CD4-positive, CD25-positive, alpha-beta regulatory T cell (primary cell): Measurements from ENCODE around the gene TMEM61. TPM values are rescaled to one million over a fixed set of nuclear protein-coding genes. Genes with fewer than 3 reads are reported as not detected.
"Not testable (repeated sequence)": the region's sequence is repeated elsewhere in the genome, so short reads cannot be mapped to it uniquely, and the experiment has no call there.

Experiments
- ATAC-seq, 2 donors: fragments of 150-1000 bp; cut with Tn5 transposase; one replicate each; pipeline ENCODE4 v1.10.0; 2021; ENCODE audit warnings: low read depth in 2 of 2, moderate number of reproducible peaks in 2 of 2, moderate library complexity in 1 of 2
- DNase-seq, 3 donors: peaks; one replicate each; pipeline versions ENCODE4 v3.0.0 to v3.0.0-alpha.2; 2012 to 2022; ENCODE audit warnings: mixed read lengths in 1 of 3
- H3K27ac ChIP-seq: one replicate; pipeline ENCODE4 v1.7.0; 2013; ENCODE audit warnings: mild to moderate bottlenecking, low read length; ENCODE audit not compliant: insufficient read depth, poor library complexity, severe bottlenecking
- H3K27me3 ChIP-seq: one replicate; pipeline ENCODE4 v1.7.0; 2013; ENCODE audit warnings: low read length; ENCODE audit not compliant: control insufficient read depth, insufficient read depth
- H3K36me3 ChIP-seq: one replicate; pipeline ENCODE4 v1.7.0; 2013; ENCODE audit warnings: mild to moderate bottlenecking, low read length, moderate library complexity; ENCODE audit not compliant: control insufficient read depth, insufficient read depth
- H3K4me1 ChIP-seq: 2 replicates; pipeline ENCODE4 v1.7.0; 2013; ENCODE audit warnings: mild to moderate bottlenecking, low read length; ENCODE audit not compliant: insufficient read depth, control insufficient read depth, poor library complexity, severe bottlenecking
- H3K4me3 ChIP-seq: one replicate; pipeline ENCODE4 v1.7.0; 2013; ENCODE audit warnings: low read depth, mild to moderate bottlenecking, low read length, moderate library complexity
- H3K9me3 ChIP-seq, 2 experiments: 1 replicate in 1 of 2; 2 replicates in 1 of 2; pipeline ENCODE4 v1.7.0; 2013; ENCODE audit warnings: low read length in 2 of 2, mild to moderate bottlenecking in 1 of 2, moderate library complexity in 1 of 2; ENCODE audit not compliant: control insufficient read depth in 2 of 2
- H3K27ac Mint-ChIP-seq, 3 donors: one replicate each; pipeline ENCODE4 v1.8.0; 2020 to 2022; ENCODE audit warnings: mild to moderate bottlenecking in 3 of 3, mixed read lengths in 3 of 3, moderate library complexity in 2 of 3
- H3K27me3 Mint-ChIP-seq: one replicate; pipeline ENCODE4 v1.8.0; 2022; ENCODE audit warnings: mild to moderate bottlenecking, mixed read lengths
- H3K36me3 Mint-ChIP-seq: one replicate; pipeline ENCODE4 v1.8.0; 2020; ENCODE audit warnings: mixed read lengths
- H3K4me1 Mint-ChIP-seq, 4 donors: one replicate each; pipeline ENCODE4 v1.8.0; 2020 to 2022; ENCODE audit warnings: mixed read lengths in 4 of 4, mild to moderate bottlenecking in 1 of 4
- H3K4me3 Mint-ChIP-seq, 4 donors: one replicate each; pipeline ENCODE4 v1.8.0; 2020 to 2022; ENCODE audit warnings: mild to moderate bottlenecking in 4 of 4, mixed read lengths in 4 of 4, moderate library complexity in 3 of 4
- H3K9me3 Mint-ChIP-seq, 7 donors: one replicate each; pipeline ENCODE4 v1.8.0; 2020 to 2022; ENCODE audit warnings: mixed read lengths in 7 of 7, mild to moderate bottlenecking in 3 of 7, moderate library complexity in 2 of 7
- polyA plus RNA-seq, 4 donors: library from polyadenylated mRNA; unstranded; fragments of 300-500 nt; fragmentation: Illumina TruSeq; gene quantifications; one replicate each; pipeline ENCODE4 v1.2.3, GENCODE V29; 2021
- total RNA-seq: library from RNA; stranded (reverse); gene quantifications from one replicate; pipeline ENCODE4 v1.2.3, GENCODE V29; 2022

The TMEM61 gene
- total RNA-seq = not detected
- not detected for polyA plus RNA-seq

DNA sequence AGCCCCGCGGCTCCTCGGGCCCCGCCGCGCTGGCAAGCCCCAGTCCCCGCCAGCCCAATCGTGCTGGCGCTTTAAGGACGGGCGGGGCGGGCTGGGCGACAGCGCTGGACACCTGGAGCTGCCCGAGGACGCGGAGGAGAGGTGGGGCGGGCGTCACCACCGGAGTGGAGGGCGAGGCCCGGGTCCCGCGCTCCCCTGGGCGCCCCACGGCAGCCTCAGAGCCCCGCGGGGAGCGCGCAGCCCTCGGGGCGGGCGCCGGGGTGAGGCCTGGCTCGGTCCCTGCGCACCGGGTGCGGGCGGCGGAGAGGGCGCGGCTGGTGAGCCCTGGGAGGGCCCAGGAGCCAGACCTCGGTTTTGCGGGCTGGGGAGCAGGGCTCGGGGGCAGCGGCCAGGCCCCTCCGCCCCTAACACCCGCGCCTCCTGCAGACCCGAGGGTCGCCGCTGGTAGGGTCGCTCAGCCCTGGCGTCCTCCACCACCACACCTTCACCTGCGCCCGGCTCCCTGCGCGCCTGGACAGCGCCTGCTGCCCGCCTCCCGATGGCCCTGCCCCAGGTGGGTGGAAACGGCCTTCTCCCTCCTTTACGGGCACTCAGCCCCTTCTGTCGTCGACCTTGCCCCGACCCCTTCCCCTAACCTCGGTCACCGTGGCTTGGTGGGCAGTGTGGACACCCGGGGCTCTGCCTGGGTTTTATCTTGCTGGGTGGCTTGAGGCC, at the start of gene TMEM61:
TMEM61 (plus strand) TSS at position 101 of the 714 bp plus-strand sequence; CDS start at position 539, 438 bp downstream.
- Histone ChIP-seq H3K4me1 (no peaks in the 10 kb centered on the region), H3K36me3 (no peaks in the 10 kb centered on the region), H3K4me3 (no peak within 1 kb of the TSS), H3K9me3 (no peaks in the 10 kb centered on the region), H3K27ac (no peak within 1 kb of the TSS), H3K27me3 (peaks cover 7% of the 10 kb centered on the region)
- H3K27ac Mint-ChIP-seq = no peak within 1 kb of the TSS
- H3K4me1 Mint-ChIP-seq = peaks cover 0 to 5% (median 0%) of the 10 kb centered on the region in 4 donors
- no peaks in the 10 kb centered on the region for H3K9me3 Mint-ChIP-seq
- H3K36me3 Mint-ChIP-seq = no peaks in the 10 kb centered on the region
- peaks cover 48% of the 10 kb centered on the region for H3K27me3 Mint-ChIP-seq
- no peak for DNase-seq
- ATAC-seq = peak in 1 of 2 donors; percentile 11
- no peak within 1 kb of the TSS for H3K4me3 Mint-ChIP-seq

DNA sequence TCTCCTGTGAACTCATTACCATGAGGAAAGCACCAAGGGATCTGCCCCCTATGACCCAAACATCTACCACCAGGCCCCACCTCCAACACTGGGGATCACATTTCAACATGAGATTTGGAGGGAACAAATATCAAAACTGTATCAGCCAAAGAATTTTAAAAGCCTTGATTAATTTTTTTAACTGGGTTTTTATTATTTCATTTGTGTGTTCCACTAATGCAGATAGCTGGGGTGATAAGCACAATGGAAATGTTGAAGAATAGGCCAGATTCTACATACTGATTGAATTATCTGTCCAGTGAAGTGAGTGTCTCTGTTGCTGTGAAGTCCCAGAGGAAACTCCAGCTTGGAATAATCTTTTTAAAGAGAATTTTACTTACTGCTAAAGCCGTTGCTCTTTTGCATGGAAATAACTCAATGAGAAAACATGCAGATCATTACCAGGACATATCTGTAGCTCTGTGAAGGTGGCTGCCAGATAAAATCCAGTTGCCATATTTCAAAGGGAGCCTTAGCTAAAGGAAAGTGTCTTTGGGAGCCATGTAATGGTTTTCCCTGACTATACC, 49.1 kb upstream of the TMEM61 start:
- peaks cover 0 to 6% (median 0%) of the 10 kb centered on the region in 7 donors for H3K9me3 Mint-ChIP-seq
- no peak overlapping the region for H3K4me3 Mint-ChIP-seq
- H3K27ac Mint-ChIP-seq = no peak overlapping the region
- H3K27ac ChIP-seq = no peak overlapping the region
- H3K36me3 Mint-ChIP-seq = no peaks in the 10 kb centered on the region
- peaks cover 34% of the 10 kb centered on the region for H3K27me3 Mint-ChIP-seq
- peaks cover 3% of the 10 kb centered on the region for H3K27me3 ChIP-seq
- no peak for ATAC-seq
- DNase-seq = no peak
- H3K9me3 ChIP-seq = no peaks in the 10 kb centered on the region
- H3K4me1 Mint-ChIP-seq = no peaks in the 10 kb centered on the region
- H3K4me3 ChIP-seq = no peak overlapping the region
- H3K4me1 ChIP-seq = no peaks in the 10 kb centered on the region
- H3K36me3 ChIP-seq = no peaks in the 10 kb centered on the region

DNA sequence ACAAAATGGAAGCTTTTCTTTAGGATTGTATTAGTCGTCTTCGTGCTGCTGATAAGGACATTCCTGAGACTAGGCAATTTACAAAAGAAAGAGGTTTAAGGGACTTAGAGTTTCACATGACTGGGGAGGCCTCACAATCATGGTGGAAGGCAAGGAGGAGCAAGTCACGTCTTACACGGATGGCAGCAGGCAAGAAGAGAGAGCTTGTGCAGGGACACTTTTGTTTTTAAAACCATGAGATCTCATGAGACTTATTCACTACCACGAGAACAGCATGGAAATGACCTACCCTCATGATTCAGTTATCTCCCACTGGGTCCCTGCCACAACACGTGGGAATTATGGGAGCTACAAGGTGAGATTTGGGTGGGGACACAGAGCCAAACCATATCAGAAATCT, 46.3 kb upstream of the TMEM61 start:
- H3K27ac ChIP-seq, H3K4me3 Mint-ChIP-seq, H3K9me3 Mint-ChIP-seq, H3K4me1 Mint-ChIP-seq, H3K27me3 ChIP-seq, H3K36me3 ChIP-seq, DNase-seq, H3K4me3 ChIP-seq, H3K36me3 Mint-ChIP-seq, H3K27ac Mint-ChIP-seq, H3K4me1 ChIP-seq, H3K9me3 ChIP-seq, ATAC-seq: not testable (repeated sequence)
- H3K27me3 Mint-ChIP-seq = peaks cover 42% of the 10 kb centered on the region

DNA sequence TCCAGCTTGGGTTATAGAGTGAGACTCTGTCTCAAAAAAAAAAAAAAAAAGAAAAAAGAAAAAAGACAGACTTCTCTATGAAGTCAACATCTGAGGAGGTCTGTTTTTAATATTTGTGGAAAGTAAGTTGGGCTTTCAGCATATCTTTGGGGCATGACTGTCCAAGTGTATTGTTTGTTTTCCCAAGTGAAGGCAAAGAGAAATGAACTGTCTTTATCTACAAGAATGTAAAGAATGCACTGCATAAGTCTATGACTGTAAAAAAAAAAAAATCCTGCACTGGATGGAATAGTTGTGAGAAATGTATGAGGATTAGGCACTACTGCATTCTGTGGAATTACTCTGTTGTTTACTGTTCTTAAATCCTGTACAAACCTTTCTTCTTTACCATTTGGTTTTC, 45.6 kb upstream of the TMEM61 start:
- Histone ChIP-seq H3K27ac (no peak overlapping the region), H3K36me3 (no peaks in the 10 kb centered on the region), H3K27me3 (peaks cover 11% of the 10 kb centered on the region), H3K4me3 (no peak overlapping the region), H3K9me3 (no peaks in the 10 kb centered on the region), H3K4me1 (no peaks in the 10 kb centered on the region)
- Mint-ChIP-seq H3K9me3 (peaks cover 0 to 4% (median 0%) of the 10 kb centered on the region in 7 donors), H3K36me3 (no peaks in the 10 kb centered on the region), H3K4me3 (no peak overlapping the region), H3K27me3 (peaks cover 42% of the 10 kb centered on the region), H3K4me1 (peaks cover 0 to 9% (median 3%) of the 10 kb centered on the region in 4 donors), H3K27ac (no peak overlapping the region)
- DNase-seq (no peak), ATAC-seq (no peak)

DNA sequence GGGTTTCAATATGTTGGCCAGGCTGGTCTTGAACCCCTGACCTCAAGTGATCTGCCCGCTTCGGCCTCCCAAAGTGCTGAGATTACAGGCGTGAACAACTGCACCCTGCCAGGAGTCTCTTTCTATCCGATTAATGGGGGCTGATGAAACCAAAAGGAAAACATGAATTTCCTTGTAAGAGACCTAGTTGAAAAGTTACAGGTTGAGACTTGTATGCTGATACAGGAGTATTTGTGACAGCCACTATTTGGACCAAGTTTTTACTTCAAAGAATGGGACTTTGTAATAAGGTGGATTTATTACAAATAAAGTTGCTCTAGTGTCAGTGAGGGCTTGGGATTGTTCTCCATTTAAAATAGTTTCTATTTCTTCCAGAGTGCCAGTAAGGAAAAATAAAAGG, 43.6 kb upstream of the TMEM61 start:
- peaks cover 0 to 4% (median 0%) of the 10 kb centered on the region in 7 donors for H3K9me3 Mint-ChIP-seq
- no peak overlapping the region for H3K27ac Mint-ChIP-seq

DNA sequence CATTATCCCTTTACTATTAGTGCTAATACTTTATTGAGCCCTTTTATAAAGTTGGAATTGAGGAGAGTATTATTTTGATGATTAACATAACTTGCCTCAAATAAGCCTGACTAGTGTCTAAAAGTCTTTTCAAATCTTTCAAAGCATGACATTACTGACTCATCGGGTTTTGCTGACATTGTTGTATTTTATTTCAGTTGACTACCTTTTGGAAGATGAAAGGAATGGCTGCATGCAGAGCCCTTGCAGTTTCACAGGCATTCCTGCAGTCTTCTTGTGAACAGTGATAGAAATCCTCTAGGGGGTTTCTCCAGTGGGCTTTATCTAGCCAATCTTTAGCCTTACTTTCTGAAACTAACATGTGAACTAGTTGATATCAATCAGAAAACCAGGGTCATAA, 43.0 kb upstream of the TMEM61 start:
- H3K27me3 ChIP-seq = peaks cover 15% of the 10 kb centered on the region
- DNase-seq = no peak
- peaks cover 0 to 4% (median 0%) of the 10 kb centered on the region in 7 donors for H3K9me3 Mint-ChIP-seq

More for the DNA sequence above, 43.6 kb upstream of the TMEM61 start:
- no peaks in the 10 kb centered on the region for H3K4me1 ChIP-seq
- DNase-seq = no peak
- H3K27me3 Mint-ChIP-seq = peaks cover 48% of the 10 kb centered on the region
- H3K27me3 ChIP-seq = peaks cover 15% of the 10 kb centered on the region
- no peaks in the 10 kb centered on the region for H3K36me3 ChIP-seq
- H3K4me1 Mint-ChIP-seq = peaks cover 0 to 9% (median 3%) of the 10 kb centered on the region in 4 donors
- no peak overlapping the region for H3K27ac ChIP-seq
- H3K4me3 ChIP-seq = no peak overlapping the region
- no peak for ATAC-seq
- H3K9me3 ChIP-seq = no peaks in the 10 kb centered on the region
- no peak overlapping the region for H3K4me3 Mint-ChIP-seq
- H3K36me3 Mint-ChIP-seq = no peaks in the 10 kb centered on the region

DNA sequence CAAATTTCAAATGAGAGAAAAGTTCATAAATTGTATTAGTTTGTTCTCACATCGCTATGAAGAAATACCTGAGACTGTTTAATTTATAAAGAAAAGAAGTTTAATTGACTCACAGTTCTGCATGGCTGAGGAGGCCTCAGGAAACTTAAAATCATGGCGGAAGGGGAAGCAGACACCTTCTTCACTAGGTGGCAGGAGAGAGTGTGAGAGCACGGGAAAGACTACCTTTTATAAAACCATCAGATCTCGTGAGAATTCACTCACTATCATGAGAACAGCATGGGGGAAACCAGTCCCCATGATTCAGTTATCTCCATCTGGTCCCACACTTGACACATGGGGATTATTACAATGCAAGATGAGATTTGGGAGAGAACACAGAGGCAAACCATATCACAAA, 41.5 kb upstream of the TMEM61 start:
- not testable (repeated sequence) for H3K4me1 Mint-ChIP-seq, H3K36me3 Mint-ChIP-seq, H3K4me3 ChIP-seq, H3K4me3 Mint-ChIP-seq, H3K4me1 ChIP-seq, H3K27ac Mint-ChIP-seq, ATAC-seq, H3K9me3 Mint-ChIP-seq, H3K9me3 ChIP-seq, H3K27ac ChIP-seq, H3K36me3 ChIP-seq
- H3K27me3 Mint-ChIP-seq = peaks cover 40% of the 10 kb centered on the region
- peak in 1 of 3 donors; percentile 4 for DNase-seq
- H3K27me3 ChIP-seq = peaks cover 15% of the 10 kb centered on the region

More for the DNA sequence above, 43.0 kb upstream of the TMEM61 start:
- H3K4me1 ChIP-seq = no peaks in the 10 kb centered on the region
- Mint-ChIP-seq H3K27me3 (peaks cover 48% of the 10 kb centered on the region), H3K4me1 (peaks cover 0 to 9% (median 3%) of the 10 kb centered on the region in 4 donors), H3K36me3 (no peaks in the 10 kb centered on the region), H3K27ac (no peak overlapping the region), H3K4me3 (no peak overlapping the region)
- H3K4me3 ChIP-seq = no peak overlapping the region
- ATAC-seq = no peak
- H3K36me3 ChIP-seq = no peaks in the 10 kb centered on the region
- H3K27ac ChIP-seq = no peak overlapping the region
- H3K9me3 ChIP-seq = no peaks in the 10 kb centered on the region

DNA sequence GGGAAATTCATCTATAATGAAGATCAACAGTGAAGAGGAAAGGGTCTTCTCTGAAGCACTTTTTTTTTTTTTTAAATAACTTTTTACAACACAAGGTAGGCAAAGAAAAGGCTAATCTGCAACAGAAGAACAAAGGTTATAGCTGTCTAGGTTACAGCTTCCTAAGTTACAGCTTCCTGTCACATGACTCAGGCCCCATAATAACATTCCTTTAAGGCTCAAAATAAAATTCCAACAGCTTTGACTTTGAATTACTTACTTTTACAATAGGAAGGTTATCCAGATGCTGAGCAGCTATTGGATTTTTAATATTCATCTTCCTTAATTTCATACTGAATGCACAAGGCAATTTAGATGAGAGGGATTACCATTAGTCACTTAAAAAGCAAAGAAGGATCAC, 40.4 kb upstream of the TMEM61 start:
- H3K4me1 Mint-ChIP-seq = peaks cover 0 to 12% (median 6%) of the 10 kb centered on the region in 4 donors
- H3K9me3 Mint-ChIP-seq = peaks cover 0 to 4% (median 0%) of the 10 kb centered on the region in 7 donors
- no peaks in the 10 kb centered on the region for H3K36me3 Mint-ChIP-seq
- no peak overlapping the region for H3K4me3 ChIP-seq
- H3K9me3 ChIP-seq = no peaks in the 10 kb centered on the region
- ATAC-seq (no peak), DNase-seq (no peak)
- no peak overlapping the region for H3K4me3 Mint-ChIP-seq
- H3K27ac Mint-ChIP-seq = no peak overlapping the region
- peaks cover 15% of the 10 kb centered on the region for H3K27me3 ChIP-seq
- no peaks in the 10 kb centered on the region for H3K36me3 ChIP-seq
- no peak overlapping the region for H3K27ac ChIP-seq
- H3K27me3 Mint-ChIP-seq = peaks cover 44% of the 10 kb centered on the region
- peaks cover 2% of the 10 kb centered on the region for H3K4me1 ChIP-seq
